GM21360 (cell line): ENCODE measurements around the gene USP11.
"Not testable (repeated sequence)": the region's sequence is repeated elsewhere in the genome, so short reads cannot be mapped to it uniquely, and the experiment has no call there.

ENCODE experiments used
- ATAC-seq: cut with Tn5 transposase; IDR thresholded peaks from one replicate; pipeline ENCODE4 v1.9.1; 2021; ENCODE audit warnings: mild to moderate bottlenecking, moderate library complexity; ENCODE audit not compliant: unreplicated experiment

Gene USP11

DNA sequence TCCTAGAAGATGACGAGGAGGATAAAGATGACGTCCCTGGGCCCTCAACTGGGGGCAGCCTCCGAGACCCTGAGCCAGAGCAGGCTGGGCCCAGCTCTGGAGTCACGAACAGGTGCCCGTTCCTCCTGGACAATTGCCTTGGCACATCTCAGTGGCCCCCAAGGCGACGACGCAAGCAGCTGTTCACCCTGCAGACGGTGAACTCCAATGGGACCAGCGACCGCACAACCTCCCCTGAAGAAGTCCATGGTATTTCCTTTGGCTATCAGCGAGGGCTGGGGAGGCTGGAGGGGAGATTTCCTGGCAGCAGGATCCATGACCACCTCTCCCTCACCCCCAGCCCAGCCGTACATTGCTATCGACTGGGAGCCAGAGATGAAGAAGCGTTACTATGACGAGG, 11.9 kb downstream of the USP11 start:
- no peak for ATAC-seq

DNA sequence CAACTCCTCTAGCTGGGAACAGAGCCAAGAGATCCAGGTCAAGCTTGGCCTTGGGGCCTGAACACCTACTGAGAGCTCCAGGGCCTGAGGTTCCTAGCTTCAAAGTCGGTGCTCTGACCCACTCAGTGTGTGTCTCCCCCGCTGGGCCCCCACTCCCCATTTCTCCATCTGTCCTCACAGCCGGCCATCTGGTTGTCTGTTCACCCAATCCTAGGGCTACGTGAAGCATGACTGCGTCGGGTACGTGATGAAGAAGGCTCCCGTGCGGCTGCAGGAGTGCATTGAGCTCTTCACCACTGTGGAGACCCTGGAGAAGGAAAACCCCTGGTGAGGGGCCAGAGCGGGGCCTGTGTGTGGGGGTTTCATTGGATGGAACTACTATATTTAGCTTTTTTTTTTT, 12.3 kb downstream of the USP11 start:
- no peak for ATAC-seq

DNA sequence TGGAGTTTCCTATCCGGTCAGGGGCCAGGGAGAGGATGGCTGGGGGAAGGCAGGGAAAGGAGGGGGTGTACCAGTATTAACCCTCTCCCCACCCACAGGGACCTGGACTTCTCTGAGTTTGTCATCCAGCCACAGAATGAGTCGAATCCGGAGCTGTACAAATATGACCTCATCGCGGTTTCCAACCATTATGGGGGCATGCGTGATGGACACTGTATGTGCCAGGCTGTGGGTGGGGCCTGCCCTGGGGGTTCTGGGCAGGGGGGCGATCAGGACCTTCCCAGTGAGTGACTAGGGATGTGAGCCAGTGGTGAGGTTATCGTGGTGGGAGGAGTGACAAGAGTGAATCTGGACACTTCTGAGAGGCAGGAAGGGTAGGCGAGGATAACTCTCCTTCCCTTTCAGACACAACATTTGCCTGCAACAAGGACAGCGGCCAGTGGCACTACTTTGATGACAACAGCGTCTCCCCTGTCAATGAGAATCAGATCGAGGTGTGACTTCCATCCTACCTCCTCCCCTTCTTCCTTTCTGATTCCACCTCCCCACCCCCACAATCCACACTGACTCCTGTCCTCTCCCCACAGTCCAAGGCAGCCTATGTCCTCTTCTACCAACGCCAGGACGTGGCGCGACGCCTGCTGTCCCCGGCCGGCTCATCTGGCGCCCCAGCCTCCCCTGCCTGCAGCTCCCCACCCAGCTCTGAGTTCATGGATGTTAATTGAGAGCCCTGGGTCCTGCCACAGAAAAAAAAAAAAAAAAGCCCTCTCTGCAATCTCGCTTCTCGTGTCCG, 14.6 kb downstream of the USP11 start:
- ATAC-seq, result no peak

DNA sequence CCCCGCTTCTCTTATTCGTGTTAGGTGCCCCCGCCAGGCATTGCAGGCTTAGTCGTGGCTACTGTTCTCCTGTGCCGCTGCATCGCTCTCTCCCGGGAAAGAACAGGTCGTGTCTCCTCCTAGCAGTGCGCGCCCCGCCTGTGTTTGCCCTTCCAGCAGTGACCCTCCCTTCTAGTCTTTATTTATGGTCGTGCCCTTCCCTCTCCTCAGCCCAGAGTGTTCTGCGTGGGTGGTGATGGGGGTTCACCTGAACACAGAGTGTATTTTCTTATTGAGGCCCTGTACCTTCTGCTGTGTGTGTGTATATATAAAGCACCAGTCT, 15.2 kb downstream of the USP11 start:
- ATAC-seq, result no peak

DNA sequence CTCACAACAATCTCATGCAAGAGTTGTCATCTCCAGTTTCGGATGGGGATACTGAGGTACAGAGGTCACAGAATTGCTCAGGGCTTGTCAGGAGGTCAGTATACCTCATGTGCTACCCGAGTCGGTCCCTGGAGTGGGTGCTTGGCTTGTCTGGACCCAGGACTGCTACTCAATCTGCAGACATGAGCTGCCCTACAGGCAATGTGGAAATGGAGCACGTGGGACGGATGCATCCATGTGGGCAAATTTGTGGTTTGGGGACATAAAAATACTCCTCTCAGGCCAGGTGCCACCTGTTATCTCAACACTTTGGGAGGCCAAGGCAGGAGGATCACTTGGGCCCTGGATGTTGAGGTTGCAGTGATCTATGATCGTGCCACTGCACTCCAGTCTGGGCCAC, 15.8 kb downstream of the USP11 start:
- no peak for ATAC-seq

DNA sequence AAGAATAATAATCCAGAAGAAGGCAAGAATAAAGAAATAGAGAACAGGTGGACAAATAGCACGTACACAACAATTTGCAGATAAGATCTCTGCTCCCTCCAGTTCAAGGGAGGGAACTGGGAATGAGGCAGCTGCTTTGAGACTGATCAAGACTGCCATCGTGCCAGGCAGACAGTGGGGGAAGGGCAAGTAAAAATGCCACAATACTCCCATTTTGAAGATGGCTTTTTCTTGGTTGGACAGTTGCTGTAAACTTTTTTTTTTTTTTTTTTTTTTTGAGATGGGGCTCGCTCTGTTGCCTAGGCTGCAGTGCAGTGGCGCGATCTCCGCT, 17.2 kb downstream of the USP11 start:
- ATAC-seq, result no peak

DNA sequence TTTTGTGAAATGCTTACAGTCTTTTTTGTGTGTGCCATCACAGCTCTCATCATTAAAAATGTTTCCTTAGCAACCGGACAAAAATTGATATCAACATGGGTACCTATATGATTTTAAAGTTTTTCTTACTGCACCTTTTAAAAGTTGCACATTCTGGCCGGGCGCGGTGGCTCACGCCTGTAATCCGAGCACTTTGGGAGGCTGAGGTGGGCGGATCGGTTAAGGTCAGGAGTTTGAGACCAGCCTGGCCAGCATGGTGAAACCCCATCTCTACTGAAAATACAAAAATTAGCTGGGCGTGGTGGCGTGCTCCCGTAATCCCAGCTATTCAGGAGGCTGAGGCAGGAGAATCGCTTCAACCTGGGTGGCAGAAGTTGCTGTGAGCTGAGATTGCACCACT, 24.8 kb downstream of the USP11 start:
- not testable (repeated sequence) for ATAC-seq

DNA sequence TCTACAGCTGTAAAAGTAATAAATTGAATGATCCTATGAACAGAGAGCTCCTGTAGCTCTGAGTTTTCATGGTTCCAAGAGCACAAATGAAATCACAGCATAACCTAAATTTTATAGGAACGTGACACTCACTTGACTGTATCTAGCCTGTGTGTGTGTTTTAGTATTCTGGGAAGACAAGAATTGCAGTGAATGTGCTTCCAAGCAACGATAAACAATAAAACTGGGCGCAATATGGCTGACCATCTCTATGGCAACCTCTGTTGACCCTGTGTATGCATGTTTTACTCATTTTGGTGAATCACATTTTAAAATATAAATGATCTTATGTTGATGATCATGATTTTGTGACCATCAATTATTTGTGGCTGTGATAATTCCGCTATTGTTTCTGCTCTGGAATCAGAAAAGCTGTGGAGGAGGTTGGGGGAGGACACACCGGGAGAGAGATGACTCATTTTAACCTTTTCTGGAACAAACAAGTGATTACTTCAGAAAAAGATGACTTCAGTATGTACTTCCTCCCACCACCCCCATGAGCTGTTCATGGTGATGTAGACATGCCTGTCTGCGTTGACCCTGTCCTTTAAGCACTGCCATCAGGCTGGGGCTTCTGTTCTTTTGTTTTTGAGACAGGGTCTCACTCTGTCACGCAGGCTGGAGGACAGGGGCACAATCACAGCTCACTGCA, 31.8 kb downstream of the USP11 start:
- ATAC-seq, result no peak

DNA sequence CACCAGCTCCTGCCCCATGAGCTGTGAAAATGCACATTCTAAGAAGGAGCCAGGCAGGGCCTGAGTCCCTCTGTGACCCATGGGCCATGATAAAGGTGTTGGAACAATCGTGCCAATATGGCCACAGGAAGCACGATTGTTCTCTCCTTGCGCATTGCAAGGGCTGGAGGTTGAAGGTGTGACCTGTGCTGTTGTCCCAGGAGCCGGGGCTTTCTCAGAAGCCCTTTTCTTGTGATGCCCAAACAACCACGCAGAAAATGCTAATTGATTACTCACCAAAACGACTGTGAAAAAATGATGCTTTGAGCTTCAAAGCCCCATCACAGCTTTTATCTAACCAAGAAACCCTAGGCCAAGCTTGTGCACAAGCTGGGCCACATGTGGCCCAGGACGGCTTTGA, 33.8 kb downstream of the USP11 start:
- no peak for ATAC-seq

DNA sequence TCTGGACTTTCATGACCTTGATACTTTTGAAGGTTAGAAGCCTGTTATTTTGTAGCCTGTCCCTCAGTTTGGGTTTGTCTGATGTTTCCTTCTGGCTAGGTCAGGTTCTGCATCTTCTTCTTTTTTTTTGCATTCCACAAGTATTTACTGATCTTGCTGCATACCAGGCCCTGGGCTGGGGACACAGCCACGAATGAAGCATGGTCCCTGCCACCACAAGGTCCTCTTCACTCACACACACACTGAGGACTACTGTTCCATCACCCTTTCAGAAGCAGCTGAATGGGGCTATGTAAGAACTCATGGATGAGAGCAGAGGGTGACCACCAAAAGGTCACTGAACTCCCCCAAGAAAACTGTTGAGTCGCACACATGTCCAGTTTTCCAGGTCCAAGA, 39.2 kb downstream of the USP11 start:
- no peak for ATAC-seq

DNA sequence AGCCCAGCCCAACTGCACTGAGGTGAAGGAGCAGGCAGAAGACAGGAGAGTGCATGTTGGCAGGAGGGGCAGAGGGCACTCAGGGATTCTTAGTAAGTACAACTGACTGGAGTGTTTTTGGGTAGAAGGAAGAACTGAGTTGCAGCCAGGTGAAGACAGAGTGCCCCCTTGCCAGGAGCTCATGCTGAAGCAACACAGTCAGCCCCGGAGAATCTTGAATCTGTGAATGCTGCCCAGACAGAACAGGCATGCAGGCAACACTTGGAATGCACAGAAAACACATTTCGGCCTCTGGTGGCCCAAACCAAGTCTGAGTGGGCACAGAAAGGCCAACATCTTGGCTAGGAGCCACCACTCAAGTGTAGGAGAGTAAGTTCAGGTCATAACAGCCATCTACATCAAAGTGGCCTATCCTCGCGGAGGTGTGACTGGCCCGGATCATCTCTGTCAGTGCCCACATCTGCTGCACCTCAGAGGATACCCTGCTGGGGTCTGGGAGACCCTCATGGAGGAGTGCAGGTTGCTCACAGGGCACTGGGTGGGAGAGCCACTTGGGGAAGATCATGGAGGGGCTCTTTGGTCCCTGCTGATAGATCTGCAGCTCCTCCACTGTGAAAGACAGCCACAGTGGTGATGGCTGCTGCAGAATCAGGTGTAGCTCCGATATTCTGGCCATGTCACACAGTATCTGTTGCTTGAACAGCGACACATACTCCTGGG, 40.4 kb downstream of the USP11 start:
- no peak for ATAC-seq

DNA sequence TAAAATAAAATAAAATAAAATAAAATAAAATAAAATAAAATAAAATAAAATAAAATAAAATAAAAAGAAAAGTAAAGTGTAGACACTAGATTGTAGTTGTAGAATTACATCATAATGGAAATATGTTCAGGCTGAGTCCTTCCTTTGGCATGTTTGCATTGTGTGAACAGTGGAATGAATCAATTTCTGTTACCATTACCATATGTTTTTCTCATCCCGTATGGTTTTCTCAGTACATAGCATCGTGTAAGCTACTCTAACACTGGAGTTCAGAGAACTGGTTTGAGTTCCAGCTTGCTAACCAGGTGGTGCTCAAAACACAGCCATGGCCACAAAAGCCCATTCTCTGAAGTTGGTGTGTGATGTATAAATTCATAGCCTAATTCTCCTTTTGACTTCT, 45.9 kb downstream of the USP11 start:
- no peak for ATAC-seq

DNA sequence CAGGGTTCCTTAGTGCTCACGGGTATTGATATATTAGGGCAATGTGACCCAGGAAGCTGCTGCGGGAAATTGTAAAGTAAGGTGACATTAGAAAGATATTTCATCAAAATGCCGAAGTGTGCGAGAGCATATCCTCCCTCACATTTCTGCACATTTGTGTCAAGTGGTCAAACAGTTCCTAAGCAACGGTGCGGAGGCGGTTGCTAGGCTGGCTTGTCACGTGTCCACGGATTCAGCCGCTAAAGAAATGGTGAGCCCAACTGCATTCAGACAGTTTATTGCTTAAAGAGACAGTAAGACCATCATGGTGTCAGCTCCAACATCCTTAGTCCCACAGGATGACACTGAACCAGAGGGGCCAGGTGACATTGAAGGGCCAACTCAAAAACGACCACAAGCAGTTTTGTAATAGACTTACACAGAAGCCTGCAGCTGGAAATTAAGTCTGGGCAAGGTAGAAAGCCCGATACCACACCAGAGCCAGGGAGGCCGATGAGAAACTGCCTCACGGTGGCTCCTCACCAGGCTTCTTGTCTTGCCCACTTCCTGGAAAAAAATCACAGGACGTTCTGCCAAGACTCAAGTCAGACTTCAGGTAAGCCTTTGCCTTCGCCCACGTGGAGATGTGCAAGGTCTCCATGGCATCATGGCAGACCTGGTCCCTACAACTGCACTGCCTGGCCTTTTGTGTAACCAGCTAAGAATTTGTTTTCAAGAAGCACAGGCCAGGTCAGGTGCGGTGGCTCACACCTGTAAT, 50.4 kb downstream of the USP11 start:
- ATAC-seq, result no peak

DNA sequence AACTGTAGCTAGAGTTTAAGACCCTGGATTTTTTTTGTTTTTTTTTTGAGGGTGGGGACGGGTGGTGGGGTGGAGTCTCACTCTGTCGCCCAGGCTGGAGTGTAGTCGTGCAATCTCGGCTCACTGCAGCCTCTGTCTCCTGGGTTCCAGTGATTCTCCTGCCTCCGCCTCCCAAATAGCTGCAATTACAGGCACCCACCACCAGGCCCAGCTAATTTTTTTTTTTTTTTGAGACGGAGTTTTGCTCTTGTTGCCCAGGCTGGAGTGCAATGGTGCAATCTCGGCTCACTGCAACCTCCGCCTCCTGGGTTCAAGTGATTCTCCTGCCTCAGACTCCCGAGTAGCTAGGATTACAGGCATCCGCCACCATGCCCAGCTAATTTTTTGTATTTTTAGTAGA, 51.8 kb downstream of the USP11 start:
- not testable (repeated sequence) for ATAC-seq

DNA sequence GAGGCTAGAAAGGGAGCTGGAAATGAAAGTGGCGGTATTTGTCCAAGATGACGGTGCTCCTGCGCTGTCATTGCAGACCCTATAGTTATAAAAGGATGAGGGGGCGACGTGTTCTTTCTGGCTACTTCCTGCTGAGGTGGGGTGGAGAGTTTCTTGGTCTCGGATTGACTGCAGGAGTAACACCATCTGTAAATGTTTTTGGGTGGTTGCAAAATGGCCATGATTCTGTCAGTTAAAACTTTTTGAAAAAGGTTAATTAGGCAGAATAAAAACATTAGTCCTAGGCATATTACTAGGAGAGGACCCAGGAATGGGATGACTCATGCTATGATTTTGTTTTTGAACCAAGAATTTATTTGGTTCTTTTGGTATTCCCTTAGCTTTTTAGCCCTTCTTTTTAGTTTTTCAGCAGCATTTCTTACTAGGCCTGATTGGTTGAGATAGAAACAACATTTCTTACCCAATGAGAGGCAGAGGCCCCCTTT, 53.1 kb downstream of the USP11 start:
- no peak for ATAC-seq

DNA sequence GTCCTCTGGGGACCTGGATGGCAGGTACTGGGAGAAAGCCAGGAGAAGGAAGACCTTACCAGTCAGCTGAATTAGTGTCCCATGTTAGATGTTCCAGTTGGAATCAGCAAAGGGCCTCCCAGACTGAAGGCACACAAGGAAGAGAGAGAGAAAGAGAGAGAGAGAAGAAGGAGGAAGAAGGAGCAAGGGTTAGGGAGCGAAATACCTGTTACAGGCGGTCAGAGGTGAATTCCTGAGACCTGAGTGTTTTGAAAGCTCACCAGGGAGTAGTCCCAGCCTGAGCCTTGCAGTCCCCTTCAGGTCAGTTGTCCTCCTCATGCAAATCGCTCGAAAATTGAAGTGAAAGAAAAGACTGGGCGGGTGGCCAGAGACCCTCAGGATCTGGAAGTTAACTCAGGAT, 60.3 kb downstream of the USP11 start:
- ATAC-seq, result no peak

DNA sequence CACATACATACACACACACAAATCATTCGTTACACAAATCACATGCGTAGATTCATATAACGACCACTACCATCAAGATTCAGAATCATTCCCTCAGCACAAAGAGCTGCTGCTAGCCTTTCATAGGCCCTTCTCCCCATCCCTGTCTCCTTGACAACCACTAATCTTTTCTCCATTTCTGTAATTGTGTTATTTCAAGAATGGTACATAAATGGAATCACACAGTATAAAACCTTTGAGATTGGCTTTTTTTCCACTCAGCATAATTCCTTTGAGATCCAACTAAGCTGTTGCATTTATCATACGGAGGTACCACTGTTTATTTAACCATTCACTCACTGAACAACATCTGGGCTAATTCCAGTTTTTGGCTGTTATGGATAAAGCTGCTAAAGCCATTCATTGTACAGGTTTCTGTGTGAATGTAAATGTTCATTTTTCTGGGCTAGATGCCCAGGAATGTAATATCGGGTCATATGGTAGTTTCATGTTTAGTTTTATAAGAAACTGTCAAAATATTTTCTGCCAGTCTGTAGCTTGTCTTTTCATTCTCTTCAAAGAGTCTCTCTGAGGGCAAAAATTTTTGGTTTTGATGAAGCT, 64.1 kb downstream of the USP11 start:
- ATAC-seq, result no peak

DNA sequence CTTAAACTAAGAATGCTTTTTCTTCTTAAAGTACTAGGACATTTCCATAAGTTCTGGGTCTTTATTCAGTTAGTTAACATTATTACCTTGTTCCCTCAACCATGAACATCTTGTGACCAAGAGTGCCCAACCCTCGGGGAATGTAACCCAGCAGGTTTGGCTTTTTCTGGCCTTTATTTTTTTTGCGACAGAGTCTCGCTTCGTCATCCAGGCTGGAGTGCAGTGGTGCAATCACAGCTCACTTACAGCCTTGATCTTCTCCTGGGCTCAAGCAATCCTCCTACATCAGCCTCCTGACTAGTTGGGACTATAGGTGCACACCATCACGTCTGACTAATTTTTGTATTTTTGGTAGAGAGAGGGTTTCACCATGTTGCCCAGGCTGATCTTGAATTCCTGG, 65.1 kb downstream of the USP11 start:
- no peak for ATAC-seq
